B cell (primary cell): ENCODE data around the gene UNC13D. TPM values are rescaled to one million over a fixed set of nuclear protein-coding genes. Genes with fewer than 3 reads are reported as not detected.

Experiments used
- ATAC-seq: fragments of 200-7000 bp; cut with Tn5 transposase; one replicate; pipeline ENCODE4 v1.10.0; 2021; ENCODE audit warnings: low read depth, mild to moderate bottlenecking, moderate number of reproducible peaks, moderate library complexity
- CTCF ChIA-PET: fragments of 350-600 bp; sonication (Branson Sonifier 250); formaldehyde crosslinking; loops from one replicate; lab custom pipeline; 2021; ENCODE audit warnings: antibody characterized with exemption, inconsistent platforms; lab: Charles Lee
- POLR2A ChIA-PET: fragments of 350-600 bp; sonication (Branson Sonifier 250); formaldehyde crosslinking; loops from one replicate; lab custom pipeline; 2021; ENCODE audit warnings: antibody characterized with exemption; lab: Charles Lee
- DNase-seq: peaks from one replicate; pipeline ENCODE4 v3.0.0; 2013
- H2AFZ ChIP-seq: 2 replicates; pipeline ENCODE4 v1.6.1; 2012; ENCODE audit warnings: mild to moderate bottlenecking, low read depth, low read length; ENCODE audit not compliant: insufficient read depth, poor library complexity, severe bottlenecking
- H3K27ac ChIP-seq, 2 donors: 1 replicate in 1 of 2; 2 replicates in 1 of 2; pipeline ENCODE4 v1.5.1; 2012 to 2013; ENCODE audit warnings: low read length in 2 of 2, mild to moderate bottlenecking in 2 of 2, moderate library complexity in 1 of 2
- H3K27me3 ChIP-seq, 4 experiments: fragments of 200-600 bp in 1 of 4; sonication (generic) in 1 of 4; replicated peaks in 1 of 4; 1 replicate in 2 of 4; 2 replicates in 2 of 4; pipeline versions ENCODE4 v1.6.1 to v1.7.0; 2013 to 2016; ENCODE audit warnings: low read length in 3 of 4, mild to moderate bottlenecking in 2 of 4, mixed read lengths in 1 of 4, moderate library complexity in 1 of 4; ENCODE audit not compliant: insufficient read depth in 4 of 4, control insufficient read depth in 3 of 4; ENCODE audit errors: control extremely low read depth in 1 of 4
- H3K36me3 ChIP-seq, 2 experiments: replicated peaks in 1 of 2; 1 replicate in 1 of 2; 2 replicates in 1 of 2; pipeline versions ENCODE4 v1.6.1 to v1.7.1; 2013; ENCODE audit warnings: low read length in 1 of 2; ENCODE audit not compliant: insufficient read depth in 2 of 2, control insufficient read depth in 1 of 2; ENCODE audit errors: control extremely low read depth in 1 of 2, extremely low read depth in 1 of 2
- H3K4me1 ChIP-seq, 2 donors: fragments of 200-600 bp in 1 of 2; sonication (generic) in 1 of 2; 1 replicate in 1 of 2; 2 replicates in 1 of 2; pipeline versions ENCODE4 v1.5.1 to v1.6.1; 2013 to 2017; ENCODE audit warnings: low read length in 2 of 2; ENCODE audit not compliant: control insufficient read depth in 2 of 2, insufficient read depth in 2 of 2
- H3K4me2 ChIP-seq: replicated peaks from 2 replicates; pipeline ENCODE3; 2012; ENCODE audit warnings: mild to moderate bottlenecking, low read depth, low read length; ENCODE audit not compliant: poor library complexity, severe bottlenecking
- H3K4me3 ChIP-seq, 5 experiments: fragments of 200-600 bp in 1 of 5; sonication (generic) in 1 of 5; 1 replicate in 3 of 5; 2 replicates in 2 of 5; pipeline versions ENCODE4 v1.5.1 to v1.7.0; 2011 to 2016; ENCODE audit warnings: low read length in 4 of 5, mild to moderate bottlenecking in 4 of 5, low read depth in 2 of 5, control low read depth in 1 of 5, moderate library complexity in 1 of 5; ENCODE audit not compliant: insufficient read depth in 1 of 5; ENCODE audit errors: control extremely low read depth in 1 of 5, extremely low read depth in 1 of 5
- H3K79me2 ChIP-seq: fragments of 200-600 bp; sonication (generic); one replicate; pipeline ENCODE4 v1.6.0; 2016; ENCODE audit warnings: low read length; ENCODE audit not compliant: control insufficient read depth, insufficient read depth
- H3K9ac ChIP-seq: fragments of 200-600 bp; sonication (generic); 2 replicates; pipeline ENCODE4 v1.6.1; 2017; ENCODE audit warnings: mild to moderate bottlenecking, low read length, moderate library complexity
- H3K9me3 ChIP-seq, 3 donors: one replicate each; pipeline versions ENCODE4 v1.6.1 to v1.7.1; 2013; ENCODE audit warnings: low read length in 2 of 3; ENCODE audit not compliant: control insufficient read depth in 2 of 3, insufficient read depth in 1 of 3; ENCODE audit errors: control extremely low read depth in 1 of 3
- H4K20me1 ChIP-seq: 2 replicates; pipeline ENCODE4 v1.6.0; 2012; ENCODE audit warnings: mild to moderate bottlenecking, low read length; ENCODE audit not compliant: insufficient read depth, control insufficient read depth, poor library complexity, severe bottlenecking
- H3K27ac Mint-ChIP-seq: one replicate; pipeline ENCODE4 v1.8.0; 2021; ENCODE audit warnings: mixed read lengths
- H3K27me3 Mint-ChIP-seq: one replicate; pipeline ENCODE4 v1.8.0; 2021; ENCODE audit warnings: mixed read lengths
- H3K4me1 Mint-ChIP-seq: one replicate; pipeline ENCODE4 v1.8.0; 2021; ENCODE audit warnings: mixed read lengths
- H3K4me3 Mint-ChIP-seq: one replicate; pipeline ENCODE4 v1.8.0; 2021; ENCODE audit warnings: mixed read lengths
- H3K9me3 Mint-ChIP-seq: one replicate; pipeline ENCODE4 v1.8.0; 2022; ENCODE audit warnings: mixed read lengths; ENCODE audit not compliant: insufficient read depth
- EZH2 ChIP-seq: IDR thresholded peaks from 2 replicates; pipeline ENCODE4 v1.6.1; 2012; ENCODE audit warnings: borderline replicate concordance, low read depth, mild to moderate bottlenecking, moderate library complexity, low read length; ENCODE audit not compliant: insufficient read depth, poor library complexity, severe bottlenecking
- WGBS: methylation state at CpG from one replicate; pipeline ENCODE4 v1.1.5; 2013; ENCODE audit warnings: missing lambda C conversion rate; ENCODE audit not compliant: insufficient coverage; 5-methylcytosine and 5-hydroxymethylcytosine counted together
- intact Hi-C: fragments of 100-400 bp; cut with micrococcal nuclease; formaldehyde crosslinking; loops from one replicate; pipeline ENCODE4 v1.10.0; 2022
- polyA plus RNA-seq: library from polyadenylated mRNA; depleted of rRNA; stranded (reverse); fragments of >200 nt; gene quantifications from 2 replicates; pipeline ENCODE4 v1.2.3, GENCODE V29; 2012
- total RNA-seq, 2 donors: library from RNA; stranded (reverse); fragments of 120-200 nt in 1 of 2; gene quantifications; 1 replicate in 1 of 2; 2 replicates in 1 of 2; pipeline versions ENCODE4 v1.2.3 to v1.2.4, GENCODE V29; 2013 to 2022
- TF ChIP-seq, protein P1 (sequence below): fragments of 200-600 bp; IDR thresholded peaks from one replicate; pipeline ENCODE4 v1.8.0; 2022; ENCODE audit warnings: antibody characterized with exemption, mild to moderate bottlenecking

UNC13D gene
- total and polyA plus RNA-seq, 2 donors (not counting 1 experiment from before 2014, with no cell fraction given) = 101 to 107 TPM

DNA sequence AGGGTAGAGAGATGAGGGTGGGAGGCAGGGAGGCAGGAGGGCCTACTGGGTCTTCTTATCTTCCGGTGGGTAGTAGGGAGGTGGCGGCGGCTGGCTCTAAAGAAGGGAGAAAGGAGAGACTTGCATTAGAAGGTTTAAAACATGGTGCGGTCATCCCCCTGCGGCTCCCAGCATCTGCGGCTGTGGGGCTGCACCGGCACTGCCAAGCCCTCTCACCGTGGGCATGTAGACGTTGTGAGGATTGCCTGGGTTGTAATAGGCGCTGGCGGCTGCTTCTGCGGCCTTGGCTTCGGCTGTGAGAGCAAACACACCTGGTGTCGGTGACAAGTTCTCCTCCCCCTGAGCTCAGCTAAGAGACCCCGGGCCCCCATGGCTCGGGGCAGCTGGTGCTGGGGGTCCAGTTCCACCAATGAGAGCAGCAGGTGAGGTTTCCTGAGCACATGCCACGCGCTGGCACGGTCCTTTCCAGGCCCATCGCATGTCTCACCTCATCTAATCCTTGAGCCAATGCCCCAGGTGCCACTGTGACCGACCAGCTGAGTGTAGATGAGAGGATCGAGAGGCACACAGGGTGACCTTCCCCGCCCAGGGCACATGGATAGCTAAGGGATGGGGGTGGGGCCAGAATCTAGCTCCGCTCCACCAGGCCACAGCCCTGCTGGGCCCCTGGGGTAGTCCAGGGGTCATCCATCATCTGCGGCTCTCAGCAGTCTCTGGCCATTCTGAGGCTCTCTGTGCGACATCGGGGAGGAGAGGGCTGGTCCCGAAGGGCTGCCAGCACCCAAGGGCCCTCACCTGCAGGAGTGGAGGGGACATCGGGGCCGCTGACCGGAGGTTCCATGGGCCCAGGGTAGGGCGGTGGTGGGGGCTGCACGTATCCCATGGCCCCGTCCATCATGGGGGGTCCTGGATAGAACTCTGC is 2.7 kb upstream of the UNC13D start:
- Histone ChIP-seq H4K20me1 (peaks cover 18% of the 10 kb centered on the region), H3K36me3 (peaks cover 7 to 64% of the 10 kb centered on the region in 2 experiments), H2AFZ (no peak overlapping the region), H3K79me2 (peaks cover 57% of the 10 kb centered on the region), H3K27ac (no peak overlapping the region), H3K27me3 (no peaks in the 10 kb centered on the region), H3K4me1 (peaks cover 17 to 43% of the 10 kb centered on the region in 2 donors), H3K4me3 (no peak overlapping the region), H3K4me2 (no peak overlapping the region), H3K9me3 (no peaks in the 10 kb centered on the region), H3K9ac (no peak overlapping the region)
- Mint-ChIP-seq H3K27me3 (no peaks in the 10 kb centered on the region), H3K4me3 (no peak overlapping the region), H3K4me1 (peaks cover 28% of the 10 kb centered on the region), H3K9me3 (no peaks in the 10 kb centered on the region), H3K27ac (peak overlapping the region; percentile 20)
- TF ChIP-seq, protein P1, sequence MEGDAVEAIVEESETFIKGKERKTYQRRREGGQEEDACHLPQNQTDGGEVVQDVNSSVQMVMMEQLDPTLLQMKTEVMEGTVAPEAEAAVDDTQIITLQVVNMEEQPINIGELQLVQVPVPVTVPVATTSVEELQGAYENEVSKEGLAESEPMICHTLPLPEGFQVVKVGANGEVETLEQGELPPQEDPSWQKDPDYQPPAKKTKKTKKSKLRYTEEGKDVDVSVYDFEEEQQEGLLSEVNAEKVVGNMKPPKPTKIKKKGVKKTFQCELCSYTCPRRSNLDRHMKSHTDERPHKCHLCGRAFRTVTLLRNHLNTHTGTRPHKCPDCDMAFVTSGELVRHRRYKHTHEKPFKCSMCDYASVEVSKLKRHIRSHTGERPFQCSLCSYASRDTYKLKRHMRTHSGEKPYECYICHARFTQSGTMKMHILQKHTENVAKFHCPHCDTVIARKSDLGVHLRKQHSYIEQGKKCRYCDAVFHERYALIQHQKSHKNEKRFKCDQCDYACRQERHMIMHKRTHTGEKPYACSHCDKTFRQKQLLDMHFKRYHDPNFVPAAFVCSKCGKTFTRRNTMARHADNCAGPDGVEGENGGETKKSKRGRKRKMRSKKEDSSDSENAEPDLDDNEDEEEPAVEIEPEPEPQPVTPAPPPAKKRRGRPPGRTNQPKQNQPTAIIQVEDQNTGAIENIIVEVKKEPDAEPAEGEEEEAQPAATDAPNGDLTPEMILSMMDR = no peak
- no peak for TF ChIP-seq EZH2
- no peak for ATAC-seq
- ChIA-PET POLR2A (interaction anchor here (0.6 to 4.5 kb wide), 4 partner anchors 8 to 1059 kb away, joined by 3 to 82 read pairs (median 3); partner anchors contain the start of genes MRPL38 and WBP2), CTCF (interaction anchor here (0.6 to 7.2 kb wide), 15 partner anchors 8 to 97 kb away, joined by 3 to 53 read pairs (median 7); partner anchors contain the start of genes GALK1, TRIM65 and WBP2)
- DNase-seq = no peak
- WGBS = 97% methylated on average over 33 of the region's 34 CpGs
- intact Hi-C loops = loop anchor here (10.0 kb wide), 1 partner anchor 158 kb away; the partner anchor contains the start of gene CDK3
